Heart left ventricle (tissue), 16 donors: ENCODE data around the gene CEP85. TPM values are rescaled to one million over a fixed set of nuclear protein-coding genes. Genes with fewer than 3 reads are reported as not detected.
"Not testable (repeated sequence)": the region's sequence is repeated elsewhere in the genome, so short reads cannot be mapped to it uniquely, and the experiment has no call there.

ENCODE experiments used
- ATAC-seq, 4 donors: fragments of 200-7000 bp; cut with Tn5 transposase; one replicate each; pipeline ENCODE4 v1.9.1; 2020 to 2022; ENCODE audit warnings: moderate library complexity in 4 of 4, mild to moderate bottlenecking in 3 of 4, moderate number of reproducible peaks in 1 of 4
- DNase-seq, 5 donors: peaks; one replicate each; pipeline ENCODE4 v3.0.0-alpha.2; 2020
- H3K27ac ChIP-seq, 12 donors: fragments of 200-600 bp; sonication (generic) in 4 of 12; one replicate each; pipeline versions ENCODE4 v1.5.0 to v1.8.0; 2016 to 2022; ENCODE audit warnings: mild to moderate bottlenecking in 2 of 12
- H3K27me3 ChIP-seq, 9 donors: fragments of 200-600 bp; sonication (generic) in 2 of 9; one replicate each; pipeline versions ENCODE4 v1.5.1 to v1.8.0; 2016 to 2022; ENCODE audit warnings: mild to moderate bottlenecking in 3 of 9
- H3K36me3 ChIP-seq, 9 donors: fragments of 200-600 bp; sonication (generic) in 2 of 9; one replicate each; pipeline versions ENCODE4 v1.5.0 to v1.8.0; 2018 to 2022; ENCODE audit warnings: mild to moderate bottlenecking in 2 of 9
- H3K4me1 ChIP-seq, 12 donors: fragments of 200-600 bp; sonication (generic) in 4 of 12; one replicate each; pipeline versions ENCODE4 v1.5.0 to v1.8.0; 2016 to 2022; ENCODE audit warnings: mild to moderate bottlenecking in 3 of 12
- H3K4me3 ChIP-seq, 12 donors: fragments of 200-600 bp; sonication (generic) in 4 of 12; one replicate each; pipeline versions ENCODE4 v1.5.0 to v1.8.0; 2017 to 2022; ENCODE audit warnings: mild to moderate bottlenecking in 9 of 12, moderate library complexity in 4 of 12
- H3K9me3 ChIP-seq, 12 donors: fragments of 200-600 bp; sonication (generic) in 4 of 12; one replicate each; pipeline versions ENCODE4 v1.5.0 to v1.8.0; 2016 to 2022; ENCODE audit warnings: mild to moderate bottlenecking in 1 of 12
- POLR2A ChIP-seq, 2 donors: fragments of 450-650 bp; IDR thresholded peaks; one replicate each; pipeline ENCODE4 v1.6.1; 2017; ENCODE audit warnings: antibody characterized with exemption in 2 of 2, mild to moderate bottlenecking in 2 of 2, moderate library complexity in 2 of 2
- WGBS, 4 donors: extraction: QIAGEN DNeasy Blood & Tissue Kit in 2 of 4; methylation state at CpG; one replicate each; pipeline versions ENCODE4 v1.1.5 to v1.1.7; 2013 to 2018; 5-methylcytosine and 5-hydroxymethylcytosine counted together
- intact Hi-C, 10 donors: fragments of 100-400 bp; cut with DNase I; formaldehyde crosslinking; loops; one replicate each; pipeline versions ENCODE4 v1.11.1 to v1.14.2; 2022
- polyA plus RNA-seq, 2 donors: library from polyadenylated mRNA; stranded (reverse); fragments of 200-250 nt; gene quantifications; one replicate each; pipeline ENCODE4 v1.2.3, GENCODE V29; 2013
- total RNA-seq, 9 donors: library from RNA; depleted of rRNA in 2 of 9; stranded (reverse); fragments of >200 nt in 2 of 9; fragmentation: NEBNext Ultra II Directional in 3 of 9; extraction: Animal tissue kit (Norgen Biotek cat#: 25700) in 3 of 9; gene quantifications; one replicate each; pipeline versions ENCODE4 v1.1.0 to v1.2.4, GENCODE V29; 2016 to 2023
- TF ChIP-seq, protein P1 (sequence below), 12 donors: fragments of 200-600 bp; sonication (generic) in 4 of 12; IDR thresholded peaks; one replicate each; pipeline versions ENCODE4 v1.5.0 to v1.8.0; 2018 to 2022; ENCODE audit warnings: antibody characterized with exemption in 12 of 12, mild to moderate bottlenecking in 5 of 12
- donor health status: ischemic (EF 13 %, LVEDD 7.1; RV severe dilation, severe dysfunction).
- donor health status: healthy with polysubstance abuse.
- donor health status: DM: no; HTN: yes; CAD: no.
- donor health status: DM: no; HTN: no; CAD: no.
- donor health status: ischemic (EF 25% LVEDD 6.9; RV normal size, moderate dysfunction).
- donor health status: ischemic (EF 25% LVEDD 5.7; RV mildly dilated, moderate dysfunction).
- donor health status: healthy.
- donor health status: DM: yes; HTN: yes; CAD: no.
- donor health status: ischemic (EF 35%, LVEDD 5.7; RV mildly dilated, moderate dysfunction).
- donor health status: nonischemic (EF 11% LVEDD 7.7; RV severe dilation, severe dysfunction).
- donor health status: DM: yes; HTN: yes; CAD: no.
- donor health status: PGD.
- donor health status: ischemic (EF 29% LVEDD 5.4; RV normal size, mild dysfunction).
- donor health status: nonischemic (EF 23%, LVEDD 6.1; RV moderate dilation, normal function).

Gene CEP85
- total and polyA plus RNA-seq, 11 donors = 13.4 to 180 (median 41.6) TPM

DNA sequence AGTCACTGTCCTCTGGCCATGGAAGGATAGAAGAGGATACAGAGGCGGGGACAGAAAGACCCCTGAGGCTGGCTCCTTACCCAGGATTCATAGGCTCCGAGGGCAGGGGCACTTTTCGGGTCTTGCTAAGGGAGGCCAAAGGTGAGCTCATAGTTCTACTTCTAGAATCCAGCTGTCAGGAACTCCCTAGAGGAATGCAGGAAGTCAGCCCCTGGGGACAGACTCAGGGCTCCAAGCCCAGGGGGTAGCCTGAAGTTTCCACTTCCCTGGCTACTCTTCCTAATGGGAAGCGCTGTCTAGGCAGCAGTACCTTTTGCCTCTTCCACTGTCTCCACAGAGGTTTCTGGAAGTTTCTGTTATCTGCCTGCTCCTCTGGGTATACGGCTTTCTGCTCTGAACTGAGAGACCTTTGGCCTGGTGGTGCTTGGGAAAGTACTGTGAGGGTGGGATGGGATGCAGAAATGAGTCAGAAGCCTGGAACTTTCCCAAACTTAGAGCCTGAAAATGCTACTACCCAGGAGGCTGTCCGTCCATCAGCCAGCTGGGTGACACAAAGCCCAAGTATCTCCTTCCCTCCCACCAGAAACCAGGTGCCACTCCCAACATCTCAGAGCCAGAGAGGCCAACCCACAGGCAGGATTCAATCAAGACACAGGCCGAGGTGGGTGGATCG is 68.9 kb downstream of the CEP85 start:
- Histone ChIP-seq H3K9me3 (no peaks in the 10 kb centered on the region), H3K27me3 (no peaks in the 10 kb centered on the region), H3K36me3 (no peaks in the 10 kb centered on the region), H3K27ac (peak overlapping the region in 7 of 12 donors; percentile 0 to 64 (median 18)), H3K4me3 (no peak overlapping the region), H3K4me1 (peaks cover 3 to 52% (median 16%) of the 10 kb centered on the region in 12 donors)
- ATAC-seq (peak in 3 of 4 donors; percentile 29 to 63 (median 39)), DNase-seq (peak in 3 of 5 donors; percentile 57 to 61 (median 57))
- TF ChIP-seq POLR2A (IDR thresholded peaks at IDR 0.05) = no peak
- TF ChIP-seq, protein P1, sequence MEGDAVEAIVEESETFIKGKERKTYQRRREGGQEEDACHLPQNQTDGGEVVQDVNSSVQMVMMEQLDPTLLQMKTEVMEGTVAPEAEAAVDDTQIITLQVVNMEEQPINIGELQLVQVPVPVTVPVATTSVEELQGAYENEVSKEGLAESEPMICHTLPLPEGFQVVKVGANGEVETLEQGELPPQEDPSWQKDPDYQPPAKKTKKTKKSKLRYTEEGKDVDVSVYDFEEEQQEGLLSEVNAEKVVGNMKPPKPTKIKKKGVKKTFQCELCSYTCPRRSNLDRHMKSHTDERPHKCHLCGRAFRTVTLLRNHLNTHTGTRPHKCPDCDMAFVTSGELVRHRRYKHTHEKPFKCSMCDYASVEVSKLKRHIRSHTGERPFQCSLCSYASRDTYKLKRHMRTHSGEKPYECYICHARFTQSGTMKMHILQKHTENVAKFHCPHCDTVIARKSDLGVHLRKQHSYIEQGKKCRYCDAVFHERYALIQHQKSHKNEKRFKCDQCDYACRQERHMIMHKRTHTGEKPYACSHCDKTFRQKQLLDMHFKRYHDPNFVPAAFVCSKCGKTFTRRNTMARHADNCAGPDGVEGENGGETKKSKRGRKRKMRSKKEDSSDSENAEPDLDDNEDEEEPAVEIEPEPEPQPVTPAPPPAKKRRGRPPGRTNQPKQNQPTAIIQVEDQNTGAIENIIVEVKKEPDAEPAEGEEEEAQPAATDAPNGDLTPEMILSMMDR (IDR thresholded peaks at IDR 0.05) = no peak
- WGBS, 4 donors = 46 to 65% (median 57%) methylated on average over 8 of the region's 8 CpGs
- intact Hi-C loops = loop anchor here in 1 of 10 donors (2.0 kb wide), 1 partner anchor 16 kb away; no protein-coding TSS in a partner anchor

DNA sequence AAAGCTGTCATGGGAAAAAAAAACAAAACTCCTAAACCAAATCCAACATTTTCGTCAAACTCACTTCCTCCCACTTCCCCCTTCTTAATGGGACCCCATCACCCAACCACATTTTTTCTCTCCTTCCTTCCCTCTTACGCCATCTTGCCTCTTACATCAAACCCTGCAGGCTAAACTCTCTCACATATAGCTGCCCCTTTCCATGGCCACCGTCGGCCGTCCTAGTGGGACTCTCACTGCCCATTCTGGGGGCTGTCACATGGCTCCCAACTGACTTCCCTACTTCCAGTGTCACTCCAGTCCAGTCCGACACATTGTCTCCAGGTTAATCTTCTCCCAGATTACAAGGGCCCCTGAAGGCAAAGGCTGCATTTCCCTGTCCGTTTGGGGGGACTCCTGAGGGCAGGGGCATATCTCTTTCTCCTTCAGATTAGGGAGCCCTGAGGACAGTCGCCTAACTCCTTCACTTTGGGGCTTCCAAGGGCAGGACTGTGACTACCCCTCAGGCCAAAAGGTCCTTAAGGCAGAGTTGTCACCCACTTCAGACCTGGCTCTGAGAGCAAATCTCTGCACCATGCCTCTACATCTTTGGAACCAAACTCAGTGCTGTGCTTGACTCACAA is 71.8 kb downstream of the CEP85 start:
- Histone ChIP-seq H3K4me3 (peak overlapping the region; percentile 62 to 82 (median 77)), H3K27me3 (no peaks in the 10 kb centered on the region), H3K27ac (peak overlapping the region in 10 of 12 donors; percentile 28 to 93 (median 59)), H3K9me3 (no peaks in the 10 kb centered on the region), H3K4me1 (peaks cover 3 to 60% (median 16%) of the 10 kb centered on the region in 12 donors), H3K36me3 (no peaks in the 10 kb centered on the region)
- peak in 1 of 5 donors; percentile 51 for DNase-seq
- 30 to 42% (median 37%) methylated on average over 8 of the region's 8 CpGs for WGBS, 4 donors
- no peak for ATAC-seq
- TF ChIP-seq POLR2A (IDR thresholded peaks at IDR 0.05) = no peak
- intact Hi-C loops = no loop called here

DNA sequence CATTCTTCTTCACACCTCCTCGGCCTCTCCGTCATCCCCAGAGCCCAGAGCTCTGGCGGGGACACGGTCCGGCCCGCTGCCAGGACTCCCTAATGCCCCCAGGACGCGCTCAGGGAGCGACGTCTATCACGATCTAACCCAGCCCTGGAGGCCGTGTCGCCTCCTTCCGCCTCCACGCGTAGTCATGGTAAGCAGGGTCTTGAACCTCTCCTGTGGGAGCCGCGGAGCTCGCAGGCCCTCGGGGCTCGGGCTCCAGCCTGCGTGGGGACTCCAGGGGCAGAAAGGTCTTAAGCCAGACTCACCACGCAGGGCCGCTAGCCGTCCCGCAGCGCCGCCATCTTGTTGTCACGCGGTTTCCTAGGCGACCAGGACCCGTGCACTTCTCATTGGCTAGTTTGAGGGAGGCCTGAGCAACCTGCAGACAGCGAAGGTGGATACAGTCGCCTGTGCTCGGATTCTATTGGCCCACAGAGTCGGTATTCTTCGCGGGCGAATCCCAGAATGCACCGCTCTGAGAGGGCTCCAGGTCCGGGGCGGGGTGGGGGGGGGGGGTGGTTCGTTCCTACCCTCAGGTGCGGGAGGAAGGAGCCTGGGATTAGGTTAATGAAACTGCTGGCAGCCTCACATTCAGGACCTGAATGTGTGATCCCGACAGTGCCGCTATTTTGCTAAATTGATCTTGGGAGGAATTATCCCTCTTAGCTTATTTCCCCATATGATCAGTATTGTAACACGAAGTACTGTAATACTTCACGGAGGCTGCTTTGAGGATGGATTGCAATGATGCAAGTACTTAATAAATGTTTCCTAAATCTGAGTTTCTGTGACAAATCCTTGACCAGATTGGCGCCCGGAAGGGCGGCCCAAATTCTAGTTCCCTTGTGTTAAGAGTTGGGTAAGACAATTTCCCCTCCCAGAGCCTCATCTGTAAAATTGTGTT is 72.6 kb downstream of the CEP85 start, which contains the start of gene UBXN11:
TSS of gene UBXN11 (minus strand) at position 347 of the 940 bp plus-strand sequence. CDS start 3,753 bp downstream, outside the sequence.
- ATAC-seq (peak; percentile 96 to 98 (median 98)), DNase-seq (peak; percentile 89 to 95 (median 92))
- H3K36me3 ChIP-seq = no peaks in the 10 kb centered on the region
- H3K9me3 ChIP-seq = no peaks in the 10 kb centered on the region
- H3K4me1 ChIP-seq = peaks cover 3 to 60% (median 16%) of the 10 kb centered on the region in 12 donors
- WGBS, 4 donors = 3 to 5% (median 4%) methylated on average over 38 to 51 of the region's 51 CpGs
- peak within 1 kb of the TSS; percentile 62 to 82 (median 77) for H3K4me3 ChIP-seq
- H3K27ac ChIP-seq = peak within 1 kb of the TSS in 10 of 12 donors; percentile 28 to 93 (median 59)
- H3K27me3 ChIP-seq = no peaks in the 10 kb centered on the region
- intact Hi-C loops = no loop called here
- TF ChIP-seq, protein P1 (IDR thresholded peaks at IDR 0.05) = no peak
- no peak for TF ChIP-seq POLR2A (IDR thresholded peaks at IDR 0.05)

DNA sequence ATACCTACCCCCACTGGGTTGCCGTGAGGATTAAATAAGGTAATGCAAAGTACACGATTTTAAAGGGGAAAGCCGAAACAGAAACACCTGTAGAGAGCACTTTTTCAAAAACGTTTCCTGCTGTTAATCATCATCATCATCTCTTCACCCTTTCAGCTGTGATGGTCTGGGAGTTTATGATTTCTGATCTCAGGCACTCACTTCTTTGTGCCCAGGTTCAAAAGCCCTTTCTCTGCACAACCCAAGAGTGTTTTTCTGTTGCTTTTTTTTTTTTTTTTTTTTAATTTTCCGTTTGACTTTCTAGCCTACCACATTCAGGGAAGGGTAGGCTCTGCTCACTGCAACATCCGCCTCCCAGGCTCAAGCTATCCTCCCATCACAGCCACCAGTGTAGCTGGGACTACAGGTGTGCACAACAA is 73.4 kb downstream of the CEP85 start:
- DNase-seq (no peak), ATAC-seq (no peak)
- peaks cover 3 to 56% (median 15%) of the 10 kb centered on the region in 12 donors for H3K4me1 ChIP-seq
- H3K9me3 ChIP-seq = no peaks in the 10 kb centered on the region
- TF ChIP-seq, protein P1 (IDR thresholded peaks at IDR 0.05) = no peak
- no peak for TF ChIP-seq POLR2A (IDR thresholded peaks at IDR 0.05)
- H3K27me3 ChIP-seq = no peaks in the 10 kb centered on the region
- H3K36me3 ChIP-seq = no peaks in the 10 kb centered on the region
- peak overlapping the region in 1 of 12 donors; percentile 78 for H3K4me3 ChIP-seq
- intact Hi-C loops = no loop called here
- 53 to 64% (median 57%) methylated on average over 6 of the region's 6 CpGs for WGBS, 4 donors
- H3K27ac ChIP-seq = peak overlapping the region in 7 of 12 donors; percentile 25 to 93 (median 46)

DNA sequence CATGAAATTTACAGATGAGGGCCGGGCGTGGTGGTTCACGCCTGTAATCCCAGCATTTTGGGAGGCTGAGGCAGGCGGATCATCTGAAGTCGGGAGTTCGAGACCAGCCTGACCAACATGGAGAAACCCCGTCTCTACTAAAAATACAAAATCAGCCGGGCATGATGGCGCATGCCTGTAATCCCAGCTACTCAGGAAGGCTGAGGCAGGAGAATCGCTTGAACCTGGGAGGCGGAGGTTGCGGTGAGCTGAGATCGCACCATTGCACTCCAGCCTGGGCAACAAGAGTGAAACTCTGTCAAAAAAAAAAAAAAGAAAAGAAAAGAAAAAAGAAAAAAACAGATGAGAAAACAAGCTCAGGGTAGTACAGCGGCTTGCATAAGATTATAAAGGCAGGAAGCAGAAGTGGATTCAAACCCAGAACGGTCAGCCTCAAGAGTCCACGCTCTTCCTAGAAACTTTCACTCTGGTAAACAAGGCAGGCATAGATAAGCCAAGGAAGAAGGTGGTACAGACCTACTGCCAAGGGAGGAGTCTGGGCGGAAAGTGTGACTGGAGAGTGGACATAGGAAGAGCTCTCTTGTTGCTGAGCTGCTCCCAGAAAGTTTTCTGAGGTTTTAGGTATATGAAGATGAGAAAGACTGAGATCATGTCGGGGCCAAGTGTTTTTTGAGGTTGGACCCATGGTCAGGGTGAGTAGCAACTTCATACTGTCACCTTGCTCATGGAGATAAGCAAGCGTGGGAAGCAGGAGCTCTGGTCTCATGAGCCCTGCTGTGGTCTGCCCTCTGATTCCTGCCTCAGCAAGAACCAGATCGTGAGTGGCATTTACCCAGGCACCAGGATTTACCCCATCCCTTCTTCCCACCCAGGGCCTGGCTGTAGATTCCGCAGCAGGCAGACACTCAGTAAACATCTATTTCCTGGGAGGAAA is 74.2 kb downstream of the CEP85 start:
- H3K9me3 ChIP-seq, ATAC-seq, intact Hi-C loops, DNase-seq, H3K27me3 ChIP-seq, H3K36me3 ChIP-seq: not testable (repeated sequence)
- 83 to 88% (median 85%) methylated on average over 21 of the region's 21 CpGs for WGBS, 4 donors
- H3K4me1 ChIP-seq = peaks cover 0 to 47% (median 10%) of the 10 kb centered on the region in 12 donors
- H3K27ac ChIP-seq = peak overlapping the region in 1 of 12 donors; percentile 93
- peak overlapping the region in 1 of 12 donors; percentile 26 for H3K4me3 ChIP-seq
